GM12874 (cell line): ENCODE data around the gene MSRB2.

ENCODE experiments used
- TF ChIP-seq, protein P1 (sequence below): IDR thresholded peaks from 2 replicates; pipeline ENCODE4 v1.5.1; 2011; ENCODE audit warnings: low read depth, mild to moderate bottlenecking, control low read depth, low read length, moderate library complexity; ENCODE audit not compliant: insufficient read depth

MSRB2 gene

GRCh38 chr10:23095404-23095965 is at the start of gene MSRB2:
TSS of gene MSRB2 (plus strand) at chr10:23095579. CDS start at chr10:23095609, 30 bp downstream.
- TF ChIP-seq, protein P1, sequence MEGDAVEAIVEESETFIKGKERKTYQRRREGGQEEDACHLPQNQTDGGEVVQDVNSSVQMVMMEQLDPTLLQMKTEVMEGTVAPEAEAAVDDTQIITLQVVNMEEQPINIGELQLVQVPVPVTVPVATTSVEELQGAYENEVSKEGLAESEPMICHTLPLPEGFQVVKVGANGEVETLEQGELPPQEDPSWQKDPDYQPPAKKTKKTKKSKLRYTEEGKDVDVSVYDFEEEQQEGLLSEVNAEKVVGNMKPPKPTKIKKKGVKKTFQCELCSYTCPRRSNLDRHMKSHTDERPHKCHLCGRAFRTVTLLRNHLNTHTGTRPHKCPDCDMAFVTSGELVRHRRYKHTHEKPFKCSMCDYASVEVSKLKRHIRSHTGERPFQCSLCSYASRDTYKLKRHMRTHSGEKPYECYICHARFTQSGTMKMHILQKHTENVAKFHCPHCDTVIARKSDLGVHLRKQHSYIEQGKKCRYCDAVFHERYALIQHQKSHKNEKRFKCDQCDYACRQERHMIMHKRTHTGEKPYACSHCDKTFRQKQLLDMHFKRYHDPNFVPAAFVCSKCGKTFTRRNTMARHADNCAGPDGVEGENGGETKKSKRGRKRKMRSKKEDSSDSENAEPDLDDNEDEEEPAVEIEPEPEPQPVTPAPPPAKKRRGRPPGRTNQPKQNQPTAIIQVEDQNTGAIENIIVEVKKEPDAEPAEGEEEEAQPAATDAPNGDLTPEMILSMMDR = no peak

- TF ChIP-seq, protein P1 = no peak
Measured at GRCh38 chr10:23046027-23046426, 49.4 kb upstream of the MSRB2 start.

DNA sequence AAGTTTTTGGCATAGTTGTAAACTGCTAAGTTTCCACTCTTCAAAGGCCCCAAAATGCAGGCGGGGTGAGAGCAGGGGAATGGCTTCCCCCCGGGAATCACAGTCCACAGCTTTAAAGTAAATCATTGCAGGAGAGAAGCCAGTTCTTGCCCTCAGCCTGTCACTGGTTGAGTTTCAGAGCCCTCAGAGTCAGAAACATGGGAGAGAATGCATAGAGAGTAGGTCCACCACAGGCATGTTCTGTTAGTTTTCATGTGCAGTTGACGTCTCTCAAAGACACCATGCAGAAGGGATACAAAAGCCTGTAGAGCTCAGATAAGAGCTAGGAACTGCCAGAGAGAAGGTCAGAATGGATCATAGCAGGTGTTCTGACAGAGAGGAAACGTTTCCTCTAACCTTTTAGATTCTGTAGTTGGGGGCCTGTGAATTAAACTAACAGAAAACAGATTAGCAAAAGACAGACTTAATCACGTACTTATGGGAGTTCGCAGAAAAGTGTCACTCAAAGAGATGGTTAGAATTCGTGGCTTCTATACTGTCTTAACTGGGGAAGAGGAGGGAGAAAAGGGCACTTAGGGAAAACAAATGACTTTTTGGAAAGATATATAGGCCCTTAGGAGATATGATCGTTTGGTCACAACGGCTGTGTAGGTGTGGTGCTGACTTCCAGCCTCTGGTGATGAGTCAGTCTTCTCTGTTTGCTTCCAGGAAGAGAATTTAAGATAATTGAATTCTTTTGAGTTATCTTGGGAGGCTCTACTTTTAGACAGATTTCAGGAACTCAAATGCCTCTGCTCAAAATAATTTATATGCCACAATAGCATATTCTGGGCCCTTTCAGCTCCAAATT is 48.0 kb upstream of the MSRB2 start:
- TF ChIP-seq, protein P1 = no peak

GRCh38 chr10:23048191-23048590 is 47.2 kb upstream of the MSRB2 start:
- TF ChIP-seq, protein P1 = no peak

- TF ChIP-seq, protein P1 = no peak
Measured at GRCh38 chr10:23051278-23051677, 44.1 kb upstream of the MSRB2 start.

- TF ChIP-seq, protein P1 = no peak
Measured at GRCh38 chr10:23051855-23052331, 43.5 kb upstream of the MSRB2 start.

DNA sequence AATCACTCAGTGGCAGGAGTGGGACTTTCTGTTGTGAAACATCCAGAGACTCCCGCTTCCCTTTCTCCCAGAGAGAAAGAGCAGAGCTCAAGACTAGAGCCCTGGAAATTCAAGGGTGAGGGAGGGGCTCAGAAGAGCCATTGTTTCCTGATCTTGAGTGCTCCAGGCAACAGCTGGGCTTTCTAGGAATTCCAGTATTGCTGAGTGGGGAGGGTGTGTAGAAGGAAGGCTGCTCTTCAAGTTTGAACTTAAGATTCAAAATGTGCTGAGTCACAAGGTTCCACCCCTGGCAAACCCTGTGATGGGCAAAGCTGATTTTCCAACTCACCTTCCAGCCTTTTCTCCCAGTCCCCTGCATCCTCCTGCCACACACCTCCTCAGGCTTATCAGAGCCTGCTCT is 42.3 kb upstream of the MSRB2 start:
- TF ChIP-seq, protein P1 = no peak
